WTC11 (cell line): ENCODE results near the gene KRT10.

ENCODE experiments used
- ETV6 ChIP-seq: sonication (generic); formaldehyde crosslinking; IDR thresholded peaks from 2 replicates; pipeline ENCODE4 v1.8.1; 2022; ENCODE audit warnings: mild to moderate bottlenecking, missing genetic modification reagents
- TF ChIP-seq, protein P1 (sequence below): fragments of 200-600 bp; IDR thresholded peaks from 2 replicates; pipeline ENCODE4 v1.8.0; 2022; ENCODE audit warnings: antibody characterized with exemption

DNA sequence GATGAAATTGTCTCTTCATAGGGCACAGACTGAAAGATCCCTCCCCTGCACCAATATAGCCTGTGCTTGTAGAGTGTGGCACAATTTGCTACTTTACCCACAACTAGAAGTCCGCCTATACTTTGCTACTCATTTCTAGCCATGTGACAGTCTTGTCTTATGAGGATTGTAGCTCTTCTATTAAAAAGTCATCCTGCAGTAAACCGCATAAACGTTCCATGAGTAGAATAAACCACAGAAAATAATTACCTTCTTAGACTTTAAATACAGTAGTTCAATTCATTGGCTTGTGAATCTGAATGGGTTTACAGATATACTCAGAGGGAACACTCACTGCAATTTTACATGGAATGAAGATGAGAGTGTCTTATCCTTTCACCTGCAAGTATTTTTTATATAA lies 44.4 kb downstream of the KRT10 start:
- TF ChIP-seq, protein P1, sequence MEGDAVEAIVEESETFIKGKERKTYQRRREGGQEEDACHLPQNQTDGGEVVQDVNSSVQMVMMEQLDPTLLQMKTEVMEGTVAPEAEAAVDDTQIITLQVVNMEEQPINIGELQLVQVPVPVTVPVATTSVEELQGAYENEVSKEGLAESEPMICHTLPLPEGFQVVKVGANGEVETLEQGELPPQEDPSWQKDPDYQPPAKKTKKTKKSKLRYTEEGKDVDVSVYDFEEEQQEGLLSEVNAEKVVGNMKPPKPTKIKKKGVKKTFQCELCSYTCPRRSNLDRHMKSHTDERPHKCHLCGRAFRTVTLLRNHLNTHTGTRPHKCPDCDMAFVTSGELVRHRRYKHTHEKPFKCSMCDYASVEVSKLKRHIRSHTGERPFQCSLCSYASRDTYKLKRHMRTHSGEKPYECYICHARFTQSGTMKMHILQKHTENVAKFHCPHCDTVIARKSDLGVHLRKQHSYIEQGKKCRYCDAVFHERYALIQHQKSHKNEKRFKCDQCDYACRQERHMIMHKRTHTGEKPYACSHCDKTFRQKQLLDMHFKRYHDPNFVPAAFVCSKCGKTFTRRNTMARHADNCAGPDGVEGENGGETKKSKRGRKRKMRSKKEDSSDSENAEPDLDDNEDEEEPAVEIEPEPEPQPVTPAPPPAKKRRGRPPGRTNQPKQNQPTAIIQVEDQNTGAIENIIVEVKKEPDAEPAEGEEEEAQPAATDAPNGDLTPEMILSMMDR: no peak
- no peak for TF ChIP-seq ETV6 (CRISPR knock-in tag)
